A673 (cell line): Measurements from ENCODE around the gene CHFR. TPM values are rescaled to one million over a fixed set of nuclear protein-coding genes. Genes with fewer than 3 reads are reported as not detected.

Experiments
- BruUV-seq: library from RNA; stranded (reverse); fragments of 400-500 nt; replicated peaks from 2 replicates; lab custom pipeline; 2021; lab: Mats Ljungman, UMichigan
- CTCF ChIA-PET: fragments of 300-600 bp; sonication (Branson Sonifier 250); formaldehyde crosslinking; loops from one replicate; lab custom pipeline; 2022; ENCODE audit warnings: antibody characterized with exemption; lab: Charles Lee
- POLR2A ChIA-PET: fragments of 300-600 bp; sonication (Branson Sonifier 250); formaldehyde crosslinking; loops from one replicate; lab custom pipeline; 2022; ENCODE audit warnings: antibody characterized with exemption; ENCODE audit not compliant: low non-redundant PET; lab: Charles Lee
- DNase-seq: peaks from one replicate; pipeline ENCODE4 v3.0.0-alpha.2; 2015; ENCODE audit warnings: low spot score
- H3K27ac ChIP-seq: fragments of 200-600 bp; sonication (generic); 2 replicates; pipeline ENCODE4 v1.5.1; 2016; ENCODE audit warnings: mixed run types, low read depth, mild to moderate bottlenecking, mixed read lengths, antibody characterized with exemption, low read length; ENCODE audit not compliant: poor library complexity, severe bottlenecking
- H3K27me3 ChIP-seq: fragments of 200-600 bp; sonication (generic); replicated peaks from 2 replicates; pipeline ENCODE4 v1.6.1; 2017; ENCODE audit warnings: mixed run types, low read depth, mild to moderate bottlenecking, mixed read lengths, antibody characterized with exemption, low read length; ENCODE audit not compliant: insufficient read depth, poor library complexity
- H3K36me3 ChIP-seq: fragments of 200-600 bp; sonication (generic); 2 replicates; pipeline ENCODE4 v1.6.1; 2016; ENCODE audit warnings: mixed run types, mild to moderate bottlenecking, mixed read lengths, antibody characterized with exemption, low read length; ENCODE audit not compliant: insufficient read depth, poor library complexity, severe bottlenecking
- H3K4me1 ChIP-seq: fragments of 200-600 bp; sonication (generic); 2 replicates; pipeline ENCODE4 v1.6.1; 2017; ENCODE audit warnings: mixed run types, mild to moderate bottlenecking, mixed read lengths, antibody characterized with exemption, low read length; ENCODE audit not compliant: insufficient read depth, poor library complexity, severe bottlenecking
- H3K4me3 ChIP-seq: fragments of 200-600 bp; sonication (generic); 2 replicates; pipeline ENCODE4 v1.5.1; 2016; ENCODE audit warnings: low read depth, mixed run types, mild to moderate bottlenecking, mixed read lengths, low read length; ENCODE audit not compliant: poor library complexity, severe bottlenecking
- H3K9me3 ChIP-seq: fragments of 200-600 bp; sonication (generic); 2 replicates; pipeline ENCODE4 v1.6.1; 2016; ENCODE audit warnings: mixed run types, low read depth, mild to moderate bottlenecking, mixed read lengths, antibody characterized with exemption, low read length; ENCODE audit not compliant: poor library complexity, severe bottlenecking
- EZH2 ChIP-seq: fragments of 200-600 bp; sonication (generic); IDR thresholded peaks from 2 replicates; pipeline ENCODE4 v1.6.1; 2017; ENCODE audit warnings: borderline replicate concordance, low read depth, mild to moderate bottlenecking, mixed read lengths, antibody characterized with exemption, low read length; ENCODE audit not compliant: poor library complexity, severe bottlenecking
- intact Hi-C: fragments of 100-400 bp; cut with micrococcal nuclease; formaldehyde crosslinking; loops from one replicate; pipeline ENCODE4 v1.10.0; 2022; ENCODE audit not compliant: unreplicated experiment
- total RNA-seq: library from RNA; stranded (reverse); gene quantifications from 2 replicates; pipeline ENCODE4 v1.2.3, GENCODE V29; 2021
- TF ChIP-seq, protein P1 (sequence below): fragments of 300-800, 200-600 bp; sonication (generic); conservative IDR thresholded peaks from 2 replicates; pipeline ENCODE4 v1.5.1; 2017; ENCODE audit warnings: low read depth, mild to moderate bottlenecking, antibody characterized with exemption, low read length, moderate library complexity, mixed read lengths

CHFR gene
- total RNA-seq, 1 experiment from 2014 or later, result 44.9 TPM

- H3K27ac ChIP-seq, result no peak overlapping the region
- H3K4me1 ChIP-seq, result no peaks in the 10 kb centered on the region
- intact Hi-C loops, result no loop called here
- CTCF ChIA-PET, result no interaction called here
- BruUV-seq, result no TSS peak
- H3K36me3 ChIP-seq, result peaks cover 24% of the 10 kb centered on the region
- no peaks in the 10 kb centered on the region for H3K9me3 ChIP-seq
- no peak overlapping the region for H3K4me3 ChIP-seq
- H3K27me3 ChIP-seq, result no peaks in the 10 kb centered on the region
- POLR2A ChIA-PET, result no interaction called here
- TF ChIP-seq, protein P1, sequence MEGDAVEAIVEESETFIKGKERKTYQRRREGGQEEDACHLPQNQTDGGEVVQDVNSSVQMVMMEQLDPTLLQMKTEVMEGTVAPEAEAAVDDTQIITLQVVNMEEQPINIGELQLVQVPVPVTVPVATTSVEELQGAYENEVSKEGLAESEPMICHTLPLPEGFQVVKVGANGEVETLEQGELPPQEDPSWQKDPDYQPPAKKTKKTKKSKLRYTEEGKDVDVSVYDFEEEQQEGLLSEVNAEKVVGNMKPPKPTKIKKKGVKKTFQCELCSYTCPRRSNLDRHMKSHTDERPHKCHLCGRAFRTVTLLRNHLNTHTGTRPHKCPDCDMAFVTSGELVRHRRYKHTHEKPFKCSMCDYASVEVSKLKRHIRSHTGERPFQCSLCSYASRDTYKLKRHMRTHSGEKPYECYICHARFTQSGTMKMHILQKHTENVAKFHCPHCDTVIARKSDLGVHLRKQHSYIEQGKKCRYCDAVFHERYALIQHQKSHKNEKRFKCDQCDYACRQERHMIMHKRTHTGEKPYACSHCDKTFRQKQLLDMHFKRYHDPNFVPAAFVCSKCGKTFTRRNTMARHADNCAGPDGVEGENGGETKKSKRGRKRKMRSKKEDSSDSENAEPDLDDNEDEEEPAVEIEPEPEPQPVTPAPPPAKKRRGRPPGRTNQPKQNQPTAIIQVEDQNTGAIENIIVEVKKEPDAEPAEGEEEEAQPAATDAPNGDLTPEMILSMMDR, result no peak
- DNase-seq, result no peak
Observed at GRCh38 chr12:132787877-132788276, 99.5 kb downstream of the CHFR start.

- Histone ChIP-seq H3K9me3 (no peaks in the 10 kb centered on the region), H3K27me3 (no peaks in the 10 kb centered on the region), H3K27ac (no peak overlapping the region), H3K4me3 (no peak overlapping the region), H3K36me3 (peaks cover 34% of the 10 kb centered on the region), H3K4me1 (no peaks in the 10 kb centered on the region)
- no TSS peak for BruUV-seq
- POLR2A ChIA-PET, result no interaction called here
- DNase-seq, result no peak
- CTCF ChIA-PET, result no interaction called here
- intact Hi-C loops, result no loop called here
- TF ChIP-seq EZH2, result no peak
- TF ChIP-seq, protein P1, result no peak
Observed at GRCh38 chr12:132786192-132786591, 101.2 kb downstream of the CHFR start.

- no peak for DNase-seq
- H3K27ac ChIP-seq, result no peak overlapping the region
- CTCF ChIA-PET, result no interaction called here
- no peaks in the 10 kb centered on the region for H3K27me3 ChIP-seq
- no TSS peak for BruUV-seq
- no peaks in the 10 kb centered on the region for H3K4me1 ChIP-seq
- intact Hi-C loops, result no loop called here
- H3K36me3 ChIP-seq, result peaks cover 41% of the 10 kb centered on the region
- TF ChIP-seq, protein P1, result no peak
- no peak for TF ChIP-seq EZH2
- no peaks in the 10 kb centered on the region for H3K9me3 ChIP-seq
- H3K4me3 ChIP-seq, result no peak overlapping the region
- POLR2A ChIA-PET, result no interaction called here
Observed at GRCh38 chr12:132784580-132784979, 102.8 kb downstream of the CHFR start.
